GM18909 (cell line): Measurements from ENCODE around the gene LAMA4.
"Not testable (repeated sequence)": the region's sequence is repeated elsewhere in the genome, so short reads cannot be mapped to it uniquely, and the experiment has no call there.

Experiments used
- ATAC-seq: cut with Tn5 transposase; IDR thresholded peaks from one replicate; pipeline ENCODE4 v1.9.1; 2021; ENCODE audit warnings: mild to moderate bottlenecking; ENCODE audit not compliant: unreplicated experiment, poor library complexity

LAMA4 gene

DNA sequence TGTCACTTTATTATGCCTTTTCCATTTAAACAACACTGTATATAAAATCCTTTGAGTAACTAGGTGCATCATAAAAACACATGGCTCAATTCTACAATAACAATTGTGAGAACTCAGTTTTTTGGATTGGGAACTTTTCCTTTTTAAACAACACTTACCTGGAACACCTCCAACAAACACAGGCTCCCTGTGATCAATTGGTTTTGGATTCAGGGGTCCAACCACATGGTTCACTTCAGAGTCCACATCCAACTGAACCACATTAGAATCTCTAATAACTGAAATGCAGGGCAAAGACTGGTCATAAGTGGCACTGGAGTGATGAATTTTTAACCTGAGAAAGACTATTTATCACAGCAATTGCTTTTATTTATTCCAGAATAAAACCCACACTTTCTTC lies 140.4 kb downstream of the LAMA4 start:
- no peak for ATAC-seq

DNA sequence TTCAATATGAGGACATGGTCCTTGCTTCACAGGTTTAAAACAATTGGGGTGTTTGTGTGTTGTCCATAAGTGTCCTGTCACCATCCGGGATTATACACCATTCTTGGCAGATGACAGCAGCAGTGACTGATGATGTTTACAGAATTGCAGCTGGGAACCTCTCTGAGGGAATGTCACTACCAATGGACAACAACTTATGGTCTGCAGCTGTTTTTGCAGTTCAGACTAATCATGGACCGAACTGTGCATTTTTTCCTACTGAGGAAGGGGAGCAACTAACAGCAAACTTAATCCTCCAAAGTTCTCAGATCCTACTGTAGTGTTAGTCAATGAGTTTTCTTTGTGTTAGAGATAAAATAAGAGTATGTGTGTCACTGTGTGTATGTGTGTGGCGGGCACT lies 140.9 kb downstream of the LAMA4 start:
- no peak for ATAC-seq

DNA sequence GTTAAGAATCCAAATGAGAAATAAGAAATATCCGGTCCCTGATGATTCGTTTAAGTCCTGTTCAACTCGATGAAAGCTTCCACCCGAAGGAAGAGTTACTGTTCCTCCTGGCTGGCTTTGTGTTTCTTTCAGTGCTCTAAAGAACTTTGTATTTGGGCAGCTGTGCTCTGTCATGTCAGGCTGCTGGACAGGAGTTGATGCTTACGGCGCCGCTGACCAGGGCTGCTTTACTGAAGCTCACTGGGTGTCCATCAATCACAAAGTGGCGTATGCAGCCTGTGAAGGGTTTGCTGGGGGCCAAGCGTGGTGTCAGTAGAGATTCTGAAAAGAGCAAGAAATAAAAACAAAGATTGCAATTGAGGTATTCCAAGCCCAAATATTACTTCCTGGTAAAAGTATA lies 145.1 kb downstream of the LAMA4 start:
- ATAC-seq, result no peak

DNA sequence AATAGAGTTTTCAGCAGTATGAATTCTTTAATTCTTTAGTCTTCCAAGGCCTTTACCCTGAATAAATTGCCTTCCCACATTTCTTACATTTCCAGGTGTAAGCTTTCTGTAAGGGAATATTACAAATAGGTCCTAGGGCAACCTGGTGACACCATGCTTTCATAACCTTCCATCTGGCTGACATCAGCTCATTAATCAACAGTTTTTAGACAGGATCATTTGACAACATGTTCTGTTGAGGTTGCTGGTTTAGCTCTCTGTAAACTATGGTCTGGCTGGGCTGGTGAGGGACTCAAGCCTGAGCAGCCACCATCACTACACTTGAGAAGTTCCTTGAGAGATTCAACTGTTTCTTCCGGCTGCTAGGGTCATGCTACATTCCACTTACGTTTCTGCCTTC lies 147.8 kb downstream of the LAMA4 start:
- no peak for ATAC-seq

GRCh38 chr6:112106026-112106425 lies 148.3 kb downstream of the LAMA4 start:
- ATAC-seq, result not testable (repeated sequence)

GRCh38 chr6:112100561-112100960 lies 153.8 kb downstream of the LAMA4 start:
- no peak for ATAC-seq

DNA sequence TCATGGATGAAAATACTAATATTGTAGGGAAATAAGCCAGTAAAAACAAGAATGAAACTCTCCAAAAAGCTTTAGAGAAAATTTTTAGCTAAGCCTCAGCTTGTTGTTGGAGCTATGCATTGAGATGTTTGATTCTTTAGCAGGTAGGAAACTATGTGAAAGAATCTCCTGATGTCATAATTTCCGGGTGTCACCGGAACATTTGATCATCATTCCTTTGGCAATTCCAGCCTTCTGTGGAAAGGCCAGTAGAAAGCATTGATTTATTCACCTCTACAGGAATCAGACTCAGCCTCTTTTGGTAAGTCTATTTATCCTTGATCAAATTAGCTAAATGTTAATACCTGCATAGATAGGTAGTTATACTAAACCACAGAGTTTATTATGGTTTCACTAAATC lies 157.5 kb downstream of the LAMA4 start:
- no peak for ATAC-seq

GRCh38 chr6:112087916-112088315 lies 166.5 kb downstream of the LAMA4 start:
- no peak for ATAC-seq

- peak; percentile 98 for ATAC-seq
Observed at GRCh38 chr6:112087136-112087911, 167.0 kb downstream of the LAMA4 start, which contains the start of the genes FAM229B and TUBE1. FAM229B (plus strand) TSS chr6:112087591; CDS start chr6:112099284, 11,693 bp downstream. TUBE1 (minus strand) TSS chr6:112087482; CDS start chr6:112087434, 48 bp downstream.

- peak; percentile 31 for ATAC-seq
Observed at GRCh38 chr6:112086744-112087135, 167.6 kb downstream of the LAMA4 start.

DNA sequence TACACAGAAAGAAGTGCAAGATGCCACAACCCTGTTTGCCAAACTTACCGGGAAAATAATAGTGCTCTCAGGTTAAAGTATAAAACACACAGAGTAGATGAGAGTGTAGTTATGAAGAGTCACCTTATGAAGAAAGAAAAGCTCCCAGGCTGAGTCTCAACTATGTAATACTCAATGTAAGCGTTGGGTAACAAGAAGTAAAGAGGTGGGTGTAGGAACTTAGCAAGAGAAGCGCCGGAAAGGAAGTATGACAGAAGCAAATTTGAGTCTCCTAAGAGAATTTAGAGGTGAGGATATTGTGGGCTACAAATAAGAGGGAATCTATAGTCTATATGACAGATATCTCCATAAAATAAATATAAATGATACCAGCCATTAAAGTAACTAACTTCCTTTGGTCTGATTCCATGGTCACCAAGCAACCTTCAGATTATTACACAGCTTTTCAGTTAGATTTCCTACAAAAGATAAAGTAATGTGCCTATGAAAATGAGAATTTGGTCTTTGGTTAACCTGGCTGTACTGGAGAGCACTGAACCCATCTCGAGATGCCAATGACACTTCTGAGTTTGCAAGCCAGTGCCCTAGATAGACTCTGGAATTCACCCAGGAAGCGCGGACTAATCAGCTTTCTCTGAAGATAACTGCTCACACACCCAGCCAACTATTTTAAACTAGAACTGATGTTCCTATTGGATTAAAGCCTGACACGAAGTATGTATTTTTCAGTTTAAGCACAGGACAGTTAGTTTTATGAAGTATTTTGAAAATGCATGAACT lies 168.9 kb downstream of the LAMA4 start:
- ATAC-seq, result no peak

- no peak for ATAC-seq
Observed at GRCh38 chr6:112081569-112081968, 172.8 kb downstream of the LAMA4 start.

DNA sequence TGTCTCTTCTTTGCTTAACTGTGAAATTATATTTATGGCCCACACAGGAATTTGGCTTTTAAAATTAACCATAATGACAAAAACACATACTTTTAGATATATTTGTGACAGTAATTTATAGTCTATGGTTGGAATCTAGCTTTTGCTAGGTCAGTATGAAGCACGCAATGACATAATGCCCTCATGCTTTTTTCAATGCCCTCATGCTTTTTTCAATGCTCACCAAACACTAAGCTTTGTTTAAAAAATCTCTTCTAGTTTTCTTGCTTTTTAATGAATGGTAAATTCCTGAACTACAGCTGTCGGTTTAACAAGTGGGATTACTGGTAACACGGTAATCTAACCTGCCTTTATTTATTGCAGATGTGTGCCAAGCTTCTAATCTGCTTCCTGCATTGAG lies 187.8 kb downstream of the LAMA4 start:
- ATAC-seq, result no peak

DNA sequence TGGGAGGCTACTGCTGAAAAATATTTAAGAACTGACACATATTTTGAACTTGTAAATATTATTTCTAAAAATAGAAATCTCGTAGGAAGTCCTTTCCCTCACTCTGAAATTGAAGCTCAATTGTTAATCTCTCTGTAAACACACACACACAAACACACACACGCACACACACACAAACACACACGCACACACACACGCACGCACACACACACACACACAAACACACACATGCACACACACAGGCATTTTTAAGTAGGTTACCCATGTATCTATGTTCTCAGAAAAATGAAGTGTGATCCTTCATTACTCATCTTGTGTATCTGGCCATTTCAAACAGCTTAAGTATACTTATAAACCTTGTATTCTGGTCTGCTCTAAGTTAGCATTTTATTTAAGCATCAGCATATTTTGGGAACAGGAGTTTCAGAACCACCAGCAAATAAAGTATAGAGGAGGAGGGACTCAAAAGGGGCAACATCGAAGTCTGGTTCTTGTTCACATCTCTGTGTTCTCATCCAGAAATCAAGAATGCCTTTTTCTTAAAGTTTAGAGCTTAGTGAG lies 188.9 kb downstream of the LAMA4 start:
- no peak for ATAC-seq

- ATAC-seq, result no peak
Observed at GRCh38 chr6:112062966-112063365, 191.4 kb downstream of the LAMA4 start.

GRCh38 chr6:112061605-112062004 lies 192.8 kb downstream of the LAMA4 start:
- ATAC-seq, result no peak
